Stimulated activated CD4-positive, alpha-beta T cell treated with anti-CD3 and anti-CD28 coated beads, Interleukin-1b, Interleukin-23, amount 100 ng/mL, for 48 hours (primary cell): Measurements from ENCODE around the gene GPR156.
"Not testable (repeated sequence)": the region's sequence is repeated elsewhere in the genome, so short reads cannot be mapped to it uniquely, and the experiment has no call there.

Source experiments
- DNase-seq: peaks from one replicate; pipeline ENCODE4 v3.0.0-alpha.2; 2020

The GPR156 gene

GRCh38 chr3:120156699-120157098 is 128.3 kb downstream of the GPR156 start:
- DNase-seq, result no peak

- DNase-seq, result not testable (repeated sequence)
Measured at GRCh38 chr3:120155694-120156093, 129.3 kb downstream of the GPR156 start.

GRCh38 chr3:120155108-120155507 is 129.9 kb downstream of the GPR156 start:
- no peak for DNase-seq

- DNase-seq, result no peak
Measured at GRCh38 chr3:120153294-120153693, 131.7 kb downstream of the GPR156 start.

GRCh38 chr3:120151791-120152190 is 133.2 kb downstream of the GPR156 start:
- DNase-seq, result no peak

- DNase-seq, result no peak
Measured at GRCh38 chr3:120148187-120148949, 136.7 kb downstream of the GPR156 start.

GRCh38 chr3:120147072-120147871 is 137.8 kb downstream of the GPR156 start:
- DNase-seq, result peak; percentile 29

GRCh38 chr3:120145542-120146285 is 139.3 kb downstream of the GPR156 start:
- peak; percentile 20 for DNase-seq

- no peak for DNase-seq
Measured at GRCh38 chr3:120144267-120144666, 140.8 kb downstream of the GPR156 start.

- no peak for DNase-seq
Measured at GRCh38 chr3:120143676-120144075, 141.3 kb downstream of the GPR156 start.

- DNase-seq, result no peak
Measured at GRCh38 chr3:120142236-120142635, 142.8 kb downstream of the GPR156 start.

GRCh38 chr3:120140098-120140742 is 144.8 kb downstream of the GPR156 start:
- no peak for DNase-seq

GRCh38 chr3:120139140-120139539 is 145.9 kb downstream of the GPR156 start:
- DNase-seq, result no peak

- DNase-seq, result no peak
Measured at GRCh38 chr3:120137548-120137947, 147.5 kb downstream of the GPR156 start.

GRCh38 chr3:120130656-120131055 is 154.4 kb downstream of the GPR156 start:
- DNase-seq, result no peak

GRCh38 chr3:120129718-120130513 is 155.1 kb downstream of the GPR156 start:
- DNase-seq, result no peak

- no peak for DNase-seq
Measured at GRCh38 chr3:120129051-120129450, 156.0 kb downstream of the GPR156 start.

GRCh38 chr3:120125992-120126391 is 159.0 kb downstream of the GPR156 start:
- DNase-seq, result no peak

- DNase-seq, result no peak
Measured at GRCh38 chr3:120119846-120120510, 165.0 kb downstream of the GPR156 start.
